Adrenal gland (tissue), 5 donors: ENCODE results near the gene TAS2R20.

Experiments
- CTCF ChIP-seq, 6 experiments: fragments of 450-650 bp in 4 of 6; fragments of 200-600 bp in 2 of 6; sonication (generic) in 1 of 6; IDR thresholded peaks; 1 replicate in 5 of 6; 2 replicates in 1 of 6; pipeline versions ENCODE4 v1.5.1 to v1.8.0; 2016 to 2021; ENCODE audit warnings: antibody characterized with exemption in 6 of 6, mild to moderate bottlenecking in 2 of 6, moderate library complexity in 1 of 6
- POLR2A ChIP-seq, 2 donors: fragments of 450-650 bp; IDR thresholded peaks; one replicate each; pipeline ENCODE4 v1.6.1; 2017; ENCODE audit warnings: antibody characterized with exemption in 2 of 2, mild to moderate bottlenecking in 2 of 2, moderate library complexity in 1 of 2
- donor health status: DM: no; HTN: no; CAD: no.

GRCh38 chr12:11015775-11016430 lies 17.8 kb upstream of the TAS2R20 start:
- TF ChIP-seq CTCF (IDR thresholded peaks at IDR 0.05) (no peak), POLR2A (IDR thresholded peaks at IDR 0.05) (no peak)
